ENCODE results near the gene CNPY3.

DNA sequence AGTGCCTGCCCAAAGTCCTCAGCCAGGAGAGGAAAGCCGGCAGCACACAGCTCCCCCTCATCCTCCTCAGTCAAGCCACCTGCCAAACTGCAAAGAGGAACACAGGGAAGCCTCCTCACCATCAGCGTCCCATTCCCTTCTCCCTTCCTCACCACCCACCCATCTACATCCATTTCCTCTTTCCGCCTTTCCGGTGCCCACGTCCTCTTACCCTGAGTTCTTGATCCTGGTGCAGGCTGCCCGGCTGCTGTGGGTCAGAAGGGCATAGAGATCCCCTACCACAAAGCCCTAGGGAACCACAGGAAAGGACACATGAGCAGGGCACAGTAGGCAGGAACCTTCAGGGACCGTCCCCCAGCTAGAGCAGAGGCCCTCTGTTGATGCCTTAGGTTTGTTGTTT lies 37.3 kb downstream of the CNPY3 start:
- TF ChIP-seq, protein P1, sequence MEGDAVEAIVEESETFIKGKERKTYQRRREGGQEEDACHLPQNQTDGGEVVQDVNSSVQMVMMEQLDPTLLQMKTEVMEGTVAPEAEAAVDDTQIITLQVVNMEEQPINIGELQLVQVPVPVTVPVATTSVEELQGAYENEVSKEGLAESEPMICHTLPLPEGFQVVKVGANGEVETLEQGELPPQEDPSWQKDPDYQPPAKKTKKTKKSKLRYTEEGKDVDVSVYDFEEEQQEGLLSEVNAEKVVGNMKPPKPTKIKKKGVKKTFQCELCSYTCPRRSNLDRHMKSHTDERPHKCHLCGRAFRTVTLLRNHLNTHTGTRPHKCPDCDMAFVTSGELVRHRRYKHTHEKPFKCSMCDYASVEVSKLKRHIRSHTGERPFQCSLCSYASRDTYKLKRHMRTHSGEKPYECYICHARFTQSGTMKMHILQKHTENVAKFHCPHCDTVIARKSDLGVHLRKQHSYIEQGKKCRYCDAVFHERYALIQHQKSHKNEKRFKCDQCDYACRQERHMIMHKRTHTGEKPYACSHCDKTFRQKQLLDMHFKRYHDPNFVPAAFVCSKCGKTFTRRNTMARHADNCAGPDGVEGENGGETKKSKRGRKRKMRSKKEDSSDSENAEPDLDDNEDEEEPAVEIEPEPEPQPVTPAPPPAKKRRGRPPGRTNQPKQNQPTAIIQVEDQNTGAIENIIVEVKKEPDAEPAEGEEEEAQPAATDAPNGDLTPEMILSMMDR (tag by site-specific recombination; IDR thresholded peaks at IDR 0.05) = no peak
- no peak for TF ChIP-seq ZNF544 (tag by site-specific recombination; IDR thresholded peaks at IDR 0.05)
- TF ChIP-seq ZNF311 (tag by site-specific recombination; IDR thresholded peaks at IDR 0.05; ENCODE audit: borderline replicate concordance) = no peak
- TF ChIP-seq, protein P2, sequence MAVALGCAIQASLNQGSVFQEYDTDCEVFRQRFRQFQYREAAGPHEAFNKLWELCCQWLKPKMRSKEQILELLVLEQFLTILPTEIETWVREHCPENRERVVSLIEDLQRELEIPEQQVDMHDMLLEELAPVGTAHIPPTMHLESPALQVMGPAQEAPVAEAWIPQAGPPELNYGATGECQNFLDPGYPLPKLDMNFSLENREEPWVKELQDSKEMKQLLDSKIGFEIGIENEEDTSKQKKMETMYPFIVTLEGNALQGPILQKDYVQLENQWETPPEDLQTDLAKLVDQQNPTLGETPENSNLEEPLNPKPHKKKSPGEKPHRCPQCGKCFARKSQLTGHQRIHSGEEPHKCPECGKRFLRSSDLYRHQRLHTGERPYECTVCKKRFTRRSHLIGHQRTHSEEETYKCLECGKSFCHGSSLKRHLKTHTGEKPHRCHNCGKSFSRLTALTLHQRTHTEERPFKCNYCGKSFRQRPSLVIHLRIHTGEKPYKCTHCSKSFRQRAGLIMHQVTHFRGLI (tag by site-specific recombination; IDR thresholded peaks at IDR 0.05) = no peak
- TF ChIP-seq, protein P3, sequence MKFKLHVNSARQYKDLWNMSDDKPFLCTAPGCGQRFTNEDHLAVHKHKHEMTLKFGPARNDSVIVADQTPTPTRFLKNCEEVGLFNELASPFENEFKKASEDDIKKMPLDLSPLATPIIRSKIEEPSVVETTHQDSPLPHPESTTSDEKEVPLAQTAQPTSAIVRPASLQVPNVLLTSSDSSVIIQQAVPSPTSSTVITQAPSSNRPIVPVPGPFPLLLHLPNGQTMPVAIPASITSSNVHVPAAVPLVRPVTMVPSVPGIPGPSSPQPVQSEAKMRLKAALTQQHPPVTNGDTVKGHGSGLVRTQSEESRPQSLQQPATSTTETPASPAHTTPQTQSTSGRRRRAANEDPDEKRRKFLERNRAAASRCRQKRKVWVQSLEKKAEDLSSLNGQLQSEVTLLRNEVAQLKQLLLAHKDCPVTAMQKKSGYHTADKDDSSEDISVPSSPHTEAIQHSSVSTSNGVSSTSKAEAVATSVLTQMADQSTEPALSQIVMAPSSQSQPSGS (tag by site-specific recombination; IDR thresholded peaks at IDR 0.05; ENCODE audit: low read depth) = no peak
- TF ChIP-seq, protein P4, sequence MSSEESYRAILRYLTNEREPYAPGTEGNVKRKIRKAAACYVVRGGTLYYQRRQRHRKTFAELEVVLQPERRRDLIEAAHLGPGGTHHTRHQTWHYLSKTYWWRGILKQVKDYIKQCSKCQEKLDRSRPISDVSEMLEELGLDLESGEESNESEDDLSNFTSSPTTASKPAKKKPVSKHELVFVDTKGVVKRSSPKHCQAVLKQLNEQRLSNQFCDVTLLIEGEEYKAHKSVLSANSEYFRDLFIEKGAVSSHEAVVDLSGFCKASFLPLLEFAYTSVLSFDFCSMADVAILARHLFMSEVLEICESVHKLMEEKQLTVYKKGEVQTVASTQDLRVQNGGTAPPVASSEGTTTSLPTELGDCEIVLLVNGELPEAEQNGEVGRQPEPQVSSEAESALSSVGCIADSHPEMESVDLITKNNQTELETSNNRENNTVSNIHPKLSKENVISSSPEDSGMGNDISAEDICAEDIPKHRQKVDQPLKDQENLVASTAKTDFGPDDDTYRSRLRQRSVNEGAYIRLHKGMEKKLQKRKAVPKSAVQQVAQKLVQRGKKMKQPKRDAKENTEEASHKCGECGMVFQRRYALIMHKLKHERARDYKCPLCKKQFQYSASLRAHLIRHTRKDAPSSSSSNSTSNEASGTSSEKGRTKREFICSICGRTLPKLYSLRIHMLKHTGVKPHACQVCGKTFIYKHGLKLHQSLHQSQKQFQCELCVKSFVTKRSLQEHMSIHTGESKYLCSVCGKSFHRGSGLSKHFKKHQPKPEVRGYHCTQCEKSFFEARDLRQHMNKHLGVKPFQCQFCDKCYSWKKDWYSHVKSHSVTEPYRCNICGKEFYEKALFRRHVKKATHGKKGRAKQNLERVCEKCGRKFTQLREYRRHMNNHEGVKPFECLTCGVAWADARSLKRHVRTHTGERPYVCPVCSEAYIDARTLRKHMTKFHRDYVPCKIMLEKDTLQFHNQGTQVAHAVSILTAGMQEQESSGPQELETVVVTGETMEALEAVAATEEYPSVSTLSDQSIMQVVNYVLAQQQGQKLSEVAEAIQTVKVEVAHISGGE (tag by site-specific recombination; conservative IDR thresholded peaks at IDR 0.05; ENCODE audit: low read depth) = no peak
- no peak for TF ChIP-seq ZNF510 (tag by site-specific recombination; IDR thresholded peaks at IDR 0.05; ENCODE audit: insufficient replicate concordance)
